Neuron (in vitro differentiated cells): ENCODE data around the gene CEACAM16.

Experiments
- H2AFZ ChIP-seq: one replicate; pipeline ENCODE4 v1.6.1; 2013; ENCODE audit warnings: low read depth, mild to moderate bottlenecking, inconsistent platforms, low read length, moderate library complexity
- H3K27me3 ChIP-seq: one replicate; pipeline ENCODE4 v1.6.1; 2013; ENCODE audit warnings: low read length; ENCODE audit not compliant: insufficient read depth
- H3K36me3 ChIP-seq: one replicate; pipeline ENCODE4 v1.6.1; 2013; ENCODE audit warnings: low read length; ENCODE audit not compliant: insufficient read depth
- H3K4me1 ChIP-seq: one replicate; pipeline ENCODE4 v1.6.1; 2013; ENCODE audit warnings: low read length; ENCODE audit not compliant: insufficient read depth
- H3K4me3 ChIP-seq: 2 replicates; pipeline ENCODE4 v1.5.1; 2013; ENCODE audit warnings: mild to moderate bottlenecking, low read length, moderate library complexity
- H3K9me3 ChIP-seq: one replicate; pipeline ENCODE4 v1.6.1; 2013; ENCODE audit warnings: low read length

Gene CEACAM16

DNA sequence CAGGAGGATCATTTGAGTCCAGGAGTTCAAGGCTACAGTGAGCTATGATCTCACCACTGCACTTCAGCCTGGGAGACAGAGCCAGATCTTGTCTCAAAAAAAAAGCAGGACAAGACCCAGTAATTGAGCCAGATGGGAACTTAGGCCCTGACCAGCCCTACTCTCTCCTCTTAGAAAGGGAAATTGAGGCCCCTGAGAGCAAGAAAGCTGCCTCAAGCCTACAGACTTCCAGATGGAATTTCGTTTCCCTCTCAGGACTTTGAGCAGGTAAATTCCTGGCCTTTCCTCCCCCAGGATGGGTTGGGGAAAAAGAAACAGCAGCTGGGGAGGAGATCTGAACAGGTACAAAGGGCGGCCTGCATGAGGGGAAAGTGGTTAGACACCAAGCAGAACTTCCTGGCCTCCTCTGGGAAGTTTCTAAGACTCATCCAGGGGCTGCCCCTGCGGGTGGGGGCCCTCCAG is 46.0 kb downstream of the CEACAM16 start:
- Histone ChIP-seq H3K27me3 (peaks cover 11% of the 10 kb centered on the region), H2AFZ (no peak overlapping the region), H3K36me3 (no peaks in the 10 kb centered on the region), H3K9me3 (no peaks in the 10 kb centered on the region), H3K4me3 (no peak overlapping the region), H3K4me1 (peaks cover 20% of the 10 kb centered on the region)

- peaks cover 11% of the 10 kb centered on the region for H3K27me3 ChIP-seq
- no peaks in the 10 kb centered on the region for H3K36me3 ChIP-seq
- H3K4me3 ChIP-seq, result no peak overlapping the region
- H3K9me3 ChIP-seq, result no peaks in the 10 kb centered on the region
- peaks cover 20% of the 10 kb centered on the region for H3K4me1 ChIP-seq
- no peak overlapping the region for H2AFZ ChIP-seq
These were observed 46.4 kb downstream of the CEACAM16 start for GRCh38 chr19:44745341-44745831.

DNA sequence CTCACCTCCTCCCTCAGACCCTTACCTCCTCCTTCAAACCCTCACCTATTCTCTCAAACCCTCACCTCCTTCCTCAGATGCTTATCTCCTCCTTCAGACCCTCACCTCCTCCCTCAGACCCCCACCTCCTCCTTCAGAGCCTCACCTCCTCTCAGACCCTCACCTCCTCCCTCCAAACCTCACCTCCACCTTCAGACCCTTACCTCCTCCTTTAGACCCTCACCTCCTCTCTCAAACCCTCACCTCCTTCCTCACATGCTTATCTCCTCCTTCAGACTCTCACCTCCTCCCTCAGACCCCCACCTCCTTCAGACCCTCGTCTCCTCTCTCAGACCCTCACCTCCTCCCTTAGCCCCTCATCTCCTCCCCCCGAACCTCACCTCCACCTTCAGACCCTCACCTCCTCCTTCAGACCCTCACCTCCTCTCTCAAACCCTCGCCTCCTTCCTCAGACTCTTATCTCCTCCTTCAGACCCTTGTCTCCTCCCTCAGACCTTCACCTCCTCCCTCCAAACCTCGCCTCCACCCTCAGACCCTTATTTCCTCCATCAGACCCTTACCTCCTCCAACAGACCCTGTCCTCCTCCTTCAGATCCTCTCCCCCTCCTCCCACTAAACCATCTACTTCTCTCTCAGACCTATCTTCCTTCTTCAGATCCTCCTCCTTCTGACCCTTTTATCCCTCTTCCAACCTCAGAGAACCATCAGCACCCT is 47.1 kb downstream of the CEACAM16 start:
- H3K9me3 ChIP-seq, result no peaks in the 10 kb centered on the region
- peaks cover 11% of the 10 kb centered on the region for H3K27me3 ChIP-seq
- H3K4me1 ChIP-seq, result peaks cover 20% of the 10 kb centered on the region
- H3K36me3 ChIP-seq, result no peaks in the 10 kb centered on the region
- H3K4me3 ChIP-seq, result no peak overlapping the region
- no peak overlapping the region for H2AFZ ChIP-seq

DNA sequence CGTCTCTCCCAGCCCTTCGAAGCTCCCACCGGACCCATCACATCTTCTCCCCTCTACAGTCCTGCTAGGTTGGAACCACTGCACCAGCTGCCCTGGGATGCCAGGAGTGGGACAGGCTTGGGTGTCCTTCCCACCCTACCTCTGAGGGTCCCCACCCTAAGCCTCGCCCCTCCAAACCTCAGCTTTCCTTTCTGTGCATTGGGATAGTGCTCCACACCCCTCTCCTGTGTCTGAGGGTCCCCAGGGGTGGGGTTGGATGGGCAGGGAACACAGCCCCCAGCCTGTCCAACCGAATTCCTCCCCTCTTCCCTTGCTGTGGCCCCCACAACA is 47.6 kb downstream of the CEACAM16 start:
- no peaks in the 10 kb centered on the region for H3K36me3 ChIP-seq
- H2AFZ ChIP-seq, result no peak overlapping the region
- peaks cover 11% of the 10 kb centered on the region for H3K27me3 ChIP-seq
- H3K4me3 ChIP-seq, result no peak overlapping the region
- H3K4me1 ChIP-seq, result peaks cover 20% of the 10 kb centered on the region
- H3K9me3 ChIP-seq, result no peaks in the 10 kb centered on the region

DNA sequence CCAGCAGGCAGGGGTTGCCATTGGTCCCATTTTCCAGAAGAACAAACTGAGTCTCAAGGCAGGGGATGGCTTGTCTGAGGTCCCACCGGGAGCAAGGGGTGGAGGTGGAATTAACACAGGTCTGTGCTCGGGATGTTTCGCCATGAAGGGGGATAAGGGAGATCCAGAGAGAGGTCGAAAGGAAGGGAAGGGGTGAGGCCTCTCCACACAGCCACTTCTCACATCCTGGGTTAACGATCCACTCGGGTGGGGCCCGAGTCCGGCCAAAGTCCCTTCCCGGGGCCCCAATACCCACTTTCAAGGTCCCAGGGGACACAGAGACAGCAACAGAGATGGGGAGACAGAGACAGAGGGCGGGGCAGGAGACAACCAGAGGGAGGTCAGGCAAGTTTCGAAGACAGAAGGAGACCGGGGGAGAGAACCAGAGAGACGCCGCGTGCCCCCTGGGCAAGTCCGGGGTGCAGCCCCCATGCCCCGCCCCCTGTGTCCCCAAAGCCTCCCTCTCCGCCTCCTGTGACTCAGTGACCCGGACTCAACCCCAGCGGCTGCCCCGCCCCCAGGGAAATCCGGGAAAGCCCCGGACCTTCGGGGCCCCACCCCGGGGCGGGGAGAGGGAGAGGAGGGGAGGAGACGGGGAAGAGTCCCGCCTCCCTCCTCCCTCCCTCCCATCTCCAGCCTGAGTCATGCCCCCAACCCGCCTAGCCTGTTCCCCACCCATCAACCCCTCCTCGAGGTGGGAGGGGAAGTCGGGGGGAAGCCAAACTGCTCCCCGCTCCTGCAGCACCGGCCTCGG is 48.2 kb downstream of the CEACAM16 start:
- Histone ChIP-seq H3K36me3 (no peaks in the 10 kb centered on the region), H3K9me3 (no peaks in the 10 kb centered on the region), H3K4me1 (peaks cover 15% of the 10 kb centered on the region), H3K4me3 (peak overlapping the region; percentile 50), H2AFZ (peak overlapping the region; percentile 70), H3K27me3 (peaks cover 11% of the 10 kb centered on the region)

GRCh38 chr19:44747739-44748425 is 48.9 kb downstream of the CEACAM16 start:
- H3K36me3 ChIP-seq, result no peaks in the 10 kb centered on the region
- H2AFZ ChIP-seq, result peak overlapping the region; percentile 70
- H3K9me3 ChIP-seq, result no peaks in the 10 kb centered on the region
- H3K4me1 ChIP-seq, result peaks cover 18% of the 10 kb centered on the region
- H3K4me3 ChIP-seq, result peak overlapping the region; percentile 50
- peaks cover 11% of the 10 kb centered on the region for H3K27me3 ChIP-seq

GRCh38 chr19:44748426-44749254 is 49.7 kb downstream of the CEACAM16 start, which contains the start of gene BCL3:
Gene BCL3, plus strand, starts transcription at chr19:44748708. Its CDS starts 83 bp downstream, at chr19:44748791.
- Histone ChIP-seq H3K4me3 (peak within 1 kb of the TSS; percentile 50), H3K27me3 (peaks cover 11% of the 10 kb centered on the region), H2AFZ (peak within 1 kb of the TSS; percentile 70), H3K4me1 (peaks cover 22% of the 10 kb centered on the region), H3K36me3 (no peaks in the 10 kb centered on the region), H3K9me3 (no peaks in the 10 kb centered on the region)

- peaks cover 11% of the 10 kb centered on the region for H3K27me3 ChIP-seq
- no peaks in the 10 kb centered on the region for H3K9me3 ChIP-seq
- H2AFZ ChIP-seq, result no peak overlapping the region
- no peaks in the 10 kb centered on the region for H3K36me3 ChIP-seq
- peaks cover 28% of the 10 kb centered on the region for H3K4me1 ChIP-seq
- peak overlapping the region; percentile 50 for H3K4me3 ChIP-seq
These were observed 50.3 kb downstream of the CEACAM16 start for GRCh38 chr19:44749292-44749691.

- Histone ChIP-seq H3K9me3 (no peaks in the 10 kb centered on the region), H3K36me3 (no peaks in the 10 kb centered on the region), H3K4me3 (no peak overlapping the region), H3K27me3 (peaks cover 11% of the 10 kb centered on the region), H2AFZ (no peak overlapping the region), H3K4me1 (peaks cover 35% of the 10 kb centered on the region)
These were observed 51.0 kb downstream of the CEACAM16 start for GRCh38 chr19:44749994-44750393.

GRCh38 chr19:44752123-44752815 is 53.3 kb downstream of the CEACAM16 start:
- peaks cover 37% of the 10 kb centered on the region for H3K4me1 ChIP-seq

DNA sequence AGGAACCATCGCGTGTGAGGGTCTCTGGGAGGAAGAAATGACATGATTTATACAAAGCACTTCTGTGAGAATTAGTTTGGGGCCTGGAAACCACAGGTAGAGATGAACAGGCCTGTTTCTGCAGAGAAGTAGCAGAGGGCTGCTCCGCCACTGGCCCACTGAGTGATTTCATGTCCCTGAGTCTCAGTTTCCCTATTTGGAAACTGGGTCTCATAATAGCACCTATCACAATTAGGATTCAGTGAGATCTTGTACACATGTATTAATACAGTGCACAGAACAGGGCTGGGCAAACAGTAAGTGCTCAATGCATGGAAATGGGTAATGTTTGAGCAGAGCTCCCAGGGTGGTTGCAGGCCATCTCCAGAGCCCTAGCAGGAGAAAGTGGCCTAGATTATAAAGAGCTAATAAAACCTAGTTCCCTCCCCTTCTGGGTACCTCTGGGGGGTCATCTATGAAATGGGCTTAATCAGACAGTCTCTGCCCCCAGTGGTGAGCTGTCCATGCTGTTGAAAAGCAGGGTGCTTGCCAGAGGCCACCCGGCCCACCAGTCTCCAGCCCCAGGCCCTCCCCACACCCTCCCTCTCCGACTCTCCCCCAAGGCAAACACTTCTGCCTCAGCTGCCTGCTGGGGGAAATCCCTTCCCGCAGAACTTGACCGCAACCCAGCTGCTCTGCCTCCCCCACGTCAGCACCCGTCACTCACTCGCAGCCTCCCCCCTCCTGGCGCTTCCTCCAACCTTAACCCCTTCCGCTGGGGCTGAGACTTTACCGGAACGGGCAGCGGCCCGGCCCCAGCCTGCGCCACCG is 54.1 kb downstream of the CEACAM16 start:
- Histone ChIP-seq H3K36me3 (peaks cover 3% of the 10 kb centered on the region), H3K27me3 (no peaks in the 10 kb centered on the region), H2AFZ (no peak overlapping the region), H3K4me3 (peak overlapping the region; percentile 52), H3K9me3 (no peaks in the 10 kb centered on the region), H3K4me1 (peaks cover 31% of the 10 kb centered on the region)

More at GRCh38 chr19:44752123-44752815, 53.3 kb downstream of the CEACAM16 start:
- Histone ChIP-seq H2AFZ (no peak overlapping the region), H3K27me3 (no peaks in the 10 kb centered on the region), H3K9me3 (no peaks in the 10 kb centered on the region), H3K36me3 (peaks cover 3% of the 10 kb centered on the region), H3K4me3 (no peak overlapping the region)
